ENCODE measurements around the gene SMIM35. TPM values are rescaled to one million over a fixed set of nuclear protein-coding genes. Genes with fewer than 3 reads are reported as not detected.

Gene SMIM35
- total RNA-seq, 1 experiment from 2014 or later, result not detected

GRCh38 chr11:118067006-118067405 is 19.8 kb downstream of the SMIM35 start:
- no peaks in the 10 kb centered on the region for H3K9me3 ChIP-seq (ENCODE audit: control insufficient read depth, low read depth, low read length)

More at GRCh38 chr11:118067006-118067405, 19.8 kb downstream of the SMIM35 start:
- no peak overlapping the region for H2BK5ac ChIP-seq (ENCODE audit: insufficient read length, low read length)
- no peak overlapping the region for H4K8ac ChIP-seq (replicated peaks; ENCODE audit: insufficient read length, low read depth, low read length)
- H3K27me3 Mint-ChIP-seq (ENCODE audit: low read depth), result no peaks in the 10 kb centered on the region; the same call in 1 of the 2 replicates
- no peak overlapping the region for H2BK20ac ChIP-seq (ENCODE audit: low read depth, low read length, poor library complexity, severe bottlenecking)
- H3K27me3 ChIP-seq (ENCODE audit: insufficient read depth, low read length), result no peaks in the 10 kb centered on the region
- H3K4ac ChIP-seq (ENCODE audit: low read depth, low read length), result no peak overlapping the region
- no peak overlapping the region for H3K9ac ChIP-seq (ENCODE audit: extremely low read depth, insufficient read length, low read length)
- no peak overlapping the region for H3K27ac ChIP-seq (ENCODE audit: insufficient read length, low read depth, low read length)
- no peak overlapping the region for H3T11ph ChIP-seq (ENCODE audit: low read length)
- no peak overlapping the region for H4K91ac ChIP-seq (ENCODE audit: insufficient read length, low read depth, low read length)
- no peak overlapping the region for H2BK120ac ChIP-seq (ENCODE audit: low read depth, low read length, poor library complexity, severe bottlenecking)
- H3K4me1 ChIP-seq (ENCODE audit: insufficient read depth, low read length), result no peaks in the 10 kb centered on the region
- H2AK5ac ChIP-seq (ENCODE audit: insufficient read length, low read length), result no peak overlapping the region
- no peaks in the 10 kb centered on the region for H3K79me2 ChIP-seq (ENCODE audit: insufficient read depth, low read length)
- no peaks in the 10 kb centered on the region for H3K36me3 Mint-ChIP-seq (ENCODE audit: insufficient read depth in 1 of 3, low read depth in 3 of 3)
- no peak overlapping the region for H3K4me2 ChIP-seq (ENCODE audit: insufficient read depth, insufficient read length, low read length)
- no peak overlapping the region for H3K18ac ChIP-seq (ENCODE audit: insufficient read length, low read depth, low read length)
- no peak overlapping the region for H2BK12ac ChIP-seq (ENCODE audit: insufficient read length, low read depth, low read length)
- no peak for TF ChIP-seq CTCF (conservative IDR thresholded peaks at IDR 0.05)
- H3K4me3 Mint-ChIP-seq, result no peak overlapping the region
- H2AFZ ChIP-seq (ENCODE audit: low read length), result no peak overlapping the region
- H4K5ac ChIP-seq (ENCODE audit: insufficient read length, low read depth, low read length), result no peak overlapping the region
- H3K27ac Mint-ChIP-seq, result 0 out of 7 replicates have a peak overlapping the region, but pooled peaks of 1 of the 3 experiments have one; percentile 6
- H3K4me1 Mint-ChIP-seq, result peaks cover 19 to 39% of the 10 kb centered on the region in 2 experiments
- H3K9me3 Mint-ChIP-seq, result no peaks in the 10 kb centered on the region
- H2BK15ac ChIP-seq (ENCODE audit: low read depth, low read length), result no peak overlapping the region
- no peak for DNase-seq
- no peak overlapping the region for H3K23ac ChIP-seq (ENCODE audit: insufficient read length, low read depth, low read length)
- WGBS (ENCODE audit: extremely low coverage, insufficient read length, low lambda C conversion rate), result no CpG with 5 or more reads among the region's 8 CpGs
- no peak overlapping the region for H3K56ac ChIP-seq (ENCODE audit: insufficient read length, low read depth, low read length)
- no peaks in the 10 kb centered on the region for H3K79me1 ChIP-seq (ENCODE audit: insufficient read depth, low read depth, low read length, poor library complexity, severe bottlenecking)
- no peaks in the 10 kb centered on the region for H3K23me2 ChIP-seq (ENCODE audit: insufficient read length, low read depth, low read length, poor library complexity, severe bottlenecking)
- no peaks in the 10 kb centered on the region for H4K20me1 ChIP-seq (ENCODE audit: control insufficient read depth, insufficient read depth, insufficient read length)
- no peak overlapping the region for H3K14ac ChIP-seq (ENCODE audit: insufficient read depth, low read length)

All from H9 (cell line).